Measurements from ENCODE around the gene MFAP4. TPM values are rescaled to one million over a fixed set of nuclear protein-coding genes. Genes with fewer than 3 reads are reported as not detected.
A peak's percentile ranks its signal among the peaks of the same experiment; 100 is the strongest.

Gene MFAP4
- total RNA-seq, 1 experiment from 2014 or later, result 1.5 TPM

DNA sequence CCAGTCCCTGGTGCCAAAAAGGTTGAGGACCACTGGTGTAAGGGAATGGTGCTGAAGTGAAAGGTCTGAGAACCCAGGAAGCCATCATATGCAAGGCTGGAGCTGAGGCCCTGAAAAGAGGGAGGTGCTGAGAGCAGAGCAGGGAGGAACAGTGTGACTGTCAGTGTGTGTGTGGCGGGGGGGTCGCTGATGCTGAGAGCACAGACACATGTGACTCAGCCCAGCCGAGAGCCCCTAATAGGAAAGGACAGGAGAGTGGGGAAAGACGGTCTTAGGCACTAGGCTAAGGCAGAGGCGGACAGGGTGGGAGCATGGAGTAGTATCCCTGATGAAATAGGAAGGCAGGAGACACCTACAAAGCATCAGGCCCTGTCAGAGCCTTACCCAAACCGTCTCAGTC is 25.7 kb downstream of the MFAP4 start:
- Histone ChIP-seq H4K91ac (ENCODE audit: insufficient read length, low read depth, low read length) (no peak overlapping the region), H2BK20ac (ENCODE audit: low read depth, low read length, poor library complexity, severe bottlenecking) (no peak overlapping the region), H3K23ac (ENCODE audit: insufficient read length, low read depth, low read length) (no peak overlapping the region), H2BK12ac (ENCODE audit: insufficient read length, low read depth, low read length) (no peak overlapping the region), H3K56ac (ENCODE audit: insufficient read length, low read depth, low read length) (no peak overlapping the region), H3K27ac (ENCODE audit: insufficient read length, low read depth, low read length) (no peak overlapping the region), H3T11ph (ENCODE audit: low read length) (no peak overlapping the region), H2BK120ac (ENCODE audit: low read depth, low read length, poor library complexity, severe bottlenecking) (no peak overlapping the region), H3K27me3 (ENCODE audit: insufficient read depth, low read length) (no peaks in the 10 kb centered on the region), H3K23me2 (ENCODE audit: insufficient read length, low read depth, low read length, poor library complexity, severe bottlenecking) (no peaks in the 10 kb centered on the region), H3K14ac (ENCODE audit: insufficient read depth, low read length) (no peak overlapping the region), H4K20me1 (ENCODE audit: control insufficient read depth, insufficient read depth, insufficient read length) (no peaks in the 10 kb centered on the region), H3K18ac (ENCODE audit: insufficient read length, low read depth, low read length) (no peak overlapping the region), H3K4ac (ENCODE audit: low read depth, low read length) (no peak overlapping the region), H3K4me1 (ENCODE audit: insufficient read depth, low read length) (no peaks in the 10 kb centered on the region), H2BK15ac (ENCODE audit: low read depth, low read length) (no peak overlapping the region), H2AK5ac (ENCODE audit: insufficient read length, low read length) (no peak overlapping the region), H2AFZ (ENCODE audit: low read length) (no peak overlapping the region), H3K79me2 (ENCODE audit: insufficient read depth, low read length) (0 out of 2 replicates have a peak, but pooled peaks cover 2% of the 10 kb centered on the region), H3K4me2 (ENCODE audit: insufficient read depth, insufficient read length, low read length) (peak overlapping the region; percentile 58), H2BK5ac (ENCODE audit: insufficient read length, low read length) (no peak overlapping the region), H4K8ac (replicated peaks; ENCODE audit: insufficient read length, low read depth, low read length) (no peak overlapping the region), H3K79me1 (ENCODE audit: insufficient read depth, low read depth, low read length, poor library complexity, severe bottlenecking) (no peaks in the 10 kb centered on the region), H4K5ac (ENCODE audit: insufficient read length, low read depth, low read length) (no peak overlapping the region), H3K9me3 (ENCODE audit: control insufficient read depth, low read depth, low read length) (no peaks in the 10 kb centered on the region), H3K9ac (ENCODE audit: extremely low read depth, insufficient read length, low read length) (no peak overlapping the region)
- peaks cover 5% of the 10 kb centered on the region; the same call in 1 of the 2 replicates for H3K27me3 Mint-ChIP-seq (ENCODE audit: low read depth)
- no peak for DNase-seq
- no CpG with 5 or more reads among the region's 6 CpGs for WGBS (ENCODE audit: extremely low coverage, insufficient read length, low lambda C conversion rate)
- H3K36me3 Mint-ChIP-seq (ENCODE audit: insufficient read depth in 1 of 3, low read depth in 3 of 3), result peaks cover 9 to 33% (median 29%) of the 10 kb centered on the region in 3 experiments
- peaks cover 22 to 30% of the 10 kb centered on the region in 2 experiments for H3K4me1 Mint-ChIP-seq
- H3K4me3 Mint-ChIP-seq, result peak overlapping the region; percentile 50 to 73
- no peak overlapping the region; a peak in 1 of 7 replicates for H3K27ac Mint-ChIP-seq
- TF ChIP-seq, protein P1, sequence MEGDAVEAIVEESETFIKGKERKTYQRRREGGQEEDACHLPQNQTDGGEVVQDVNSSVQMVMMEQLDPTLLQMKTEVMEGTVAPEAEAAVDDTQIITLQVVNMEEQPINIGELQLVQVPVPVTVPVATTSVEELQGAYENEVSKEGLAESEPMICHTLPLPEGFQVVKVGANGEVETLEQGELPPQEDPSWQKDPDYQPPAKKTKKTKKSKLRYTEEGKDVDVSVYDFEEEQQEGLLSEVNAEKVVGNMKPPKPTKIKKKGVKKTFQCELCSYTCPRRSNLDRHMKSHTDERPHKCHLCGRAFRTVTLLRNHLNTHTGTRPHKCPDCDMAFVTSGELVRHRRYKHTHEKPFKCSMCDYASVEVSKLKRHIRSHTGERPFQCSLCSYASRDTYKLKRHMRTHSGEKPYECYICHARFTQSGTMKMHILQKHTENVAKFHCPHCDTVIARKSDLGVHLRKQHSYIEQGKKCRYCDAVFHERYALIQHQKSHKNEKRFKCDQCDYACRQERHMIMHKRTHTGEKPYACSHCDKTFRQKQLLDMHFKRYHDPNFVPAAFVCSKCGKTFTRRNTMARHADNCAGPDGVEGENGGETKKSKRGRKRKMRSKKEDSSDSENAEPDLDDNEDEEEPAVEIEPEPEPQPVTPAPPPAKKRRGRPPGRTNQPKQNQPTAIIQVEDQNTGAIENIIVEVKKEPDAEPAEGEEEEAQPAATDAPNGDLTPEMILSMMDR (conservative IDR thresholded peaks at IDR 0.05), result no peak
- H3K9me3 Mint-ChIP-seq, result no peaks in the 10 kb centered on the region

All from H9 (cell line).